HG03520 (cell line): Measurements from ENCODE around the gene HS1BP3.

Experiments used
- ATAC-seq: cut with Tn5 transposase; IDR thresholded peaks from one replicate; pipeline ENCODE4 v1.9.1; 2021; ENCODE audit warnings: mild to moderate bottlenecking, moderate library complexity; ENCODE audit not compliant: unreplicated experiment

The HS1BP3 gene

DNA sequence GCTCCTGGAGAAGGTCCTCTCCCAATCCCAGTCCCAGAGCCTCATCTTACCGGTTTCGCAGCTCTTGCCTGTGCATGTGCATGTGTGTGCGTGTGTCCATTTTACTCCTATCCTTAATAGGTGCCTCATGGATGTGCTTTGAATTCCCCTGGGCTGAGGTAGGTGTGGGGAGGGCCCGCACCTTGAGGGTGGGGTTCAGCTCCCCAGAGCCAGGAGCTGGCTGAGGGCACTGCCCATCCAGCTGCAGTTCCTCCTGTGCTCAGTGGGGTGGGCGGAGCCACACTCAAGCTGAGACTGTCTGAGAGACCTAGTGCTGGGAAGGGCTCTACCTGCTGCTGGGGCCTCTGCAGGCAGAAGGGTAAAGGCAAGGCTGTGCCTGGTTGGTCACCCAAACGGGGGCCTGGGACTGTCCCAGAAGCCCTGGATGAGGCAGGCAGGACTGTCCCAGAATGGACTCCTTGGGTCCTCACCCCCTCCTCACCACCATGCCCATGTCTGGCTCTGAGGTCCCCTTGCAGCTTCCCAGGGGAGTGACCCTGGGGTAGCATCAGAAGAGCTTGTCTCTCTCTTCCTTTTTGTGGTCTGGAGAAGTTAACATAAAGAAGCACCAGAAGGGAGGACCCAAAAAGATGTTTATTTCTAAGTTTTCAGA lies 24.9 kb upstream of the HS1BP3 start:
- peak; percentile 70 for ATAC-seq

DNA sequence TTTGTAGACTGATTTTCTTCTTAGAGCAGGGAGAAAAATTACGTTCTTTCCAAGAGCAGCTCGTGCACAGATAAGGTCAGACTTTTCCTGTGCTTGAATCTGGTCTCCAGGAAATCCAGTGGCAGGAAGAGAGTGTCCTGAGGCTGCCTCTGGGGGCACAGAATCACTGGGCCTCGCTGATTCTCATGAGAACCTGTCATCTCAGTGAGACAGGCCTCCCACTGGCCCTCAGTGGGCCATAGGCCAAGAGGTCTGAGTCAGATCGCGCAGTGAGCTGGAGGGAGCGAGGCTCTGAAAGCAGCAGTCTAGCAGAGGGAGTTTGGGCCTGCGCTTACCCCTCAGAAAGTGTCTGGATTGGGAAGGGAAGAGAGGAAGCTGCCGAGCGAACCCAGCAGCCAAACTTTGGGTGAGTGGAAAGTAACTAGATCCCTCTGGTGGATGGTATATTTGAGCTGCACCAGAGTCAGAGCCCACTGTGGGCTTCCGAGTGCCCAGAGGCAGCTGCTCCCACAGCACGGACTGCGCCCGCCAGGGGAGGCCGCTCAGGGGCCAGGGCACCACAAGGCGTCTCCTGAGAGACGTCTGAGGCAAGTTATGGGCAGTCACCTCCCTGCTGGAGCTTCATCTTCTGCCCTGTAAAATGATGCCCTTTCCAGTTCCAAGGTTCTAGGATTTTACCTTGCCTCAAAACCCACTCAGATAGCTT lies 24.2 kb upstream of the HS1BP3 start:
- ATAC-seq, result no peak

DNA sequence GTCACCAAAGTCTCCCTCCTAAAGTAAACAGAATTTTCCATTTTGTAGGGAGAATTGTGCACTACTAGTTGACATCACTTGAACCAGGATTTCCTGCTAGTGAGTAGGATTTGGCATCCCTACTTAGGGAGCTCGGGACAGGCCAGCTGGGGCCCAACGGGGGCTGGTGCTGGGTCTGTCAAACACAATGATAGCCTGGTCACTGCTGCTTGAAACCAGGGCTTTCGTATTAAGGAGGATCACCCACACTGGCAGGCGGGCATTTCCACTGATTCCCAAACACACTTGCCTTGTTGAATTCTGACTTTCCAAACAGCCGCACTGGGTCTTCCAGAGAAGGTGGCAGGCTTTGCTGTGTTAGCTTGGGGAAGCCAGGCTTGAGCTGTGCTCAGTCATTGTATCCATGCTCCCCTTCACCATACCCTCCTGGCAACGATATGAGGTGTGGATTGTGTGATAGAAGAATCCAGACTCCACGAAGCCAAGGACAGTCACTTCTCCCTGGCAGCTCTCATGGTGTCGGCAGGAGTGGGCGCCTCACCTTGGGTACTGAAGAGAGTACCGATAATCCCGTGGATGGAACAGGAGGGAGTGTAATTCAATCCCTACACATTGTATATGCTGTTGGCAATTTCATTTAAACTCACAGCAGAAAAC lies 23.5 kb upstream of the HS1BP3 start:
- ATAC-seq, result no peak

DNA sequence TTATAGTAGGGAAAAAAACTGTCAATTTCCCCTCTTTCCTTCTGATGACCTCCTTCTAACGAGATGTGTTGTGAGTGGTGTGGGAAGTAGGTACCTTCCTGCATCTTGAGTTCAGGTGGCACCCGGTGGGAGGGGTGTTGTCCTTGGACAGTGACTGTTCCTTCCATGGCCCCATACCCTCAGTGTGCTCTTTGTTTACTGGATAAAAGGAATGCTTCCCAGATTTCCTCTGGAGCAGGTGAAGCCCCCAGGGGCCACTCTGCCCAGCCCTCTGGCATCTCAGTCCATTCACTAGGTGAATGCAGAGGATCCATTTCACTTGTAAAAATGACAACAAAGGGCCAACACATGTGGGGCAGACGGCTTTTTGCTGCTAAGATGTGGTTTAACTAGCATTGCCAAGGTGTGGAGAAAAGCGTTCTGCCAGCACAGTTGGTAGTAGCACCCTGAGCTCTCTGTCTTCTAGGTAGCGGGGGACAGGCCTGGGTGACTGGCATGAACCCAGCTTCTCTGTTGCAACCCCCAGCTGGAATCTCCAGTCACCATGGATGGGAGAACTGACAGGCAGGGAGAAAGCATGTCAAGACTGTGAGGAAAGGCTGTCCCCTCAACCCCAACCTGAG lies 22.9 kb upstream of the HS1BP3 start:
- ATAC-seq, result no peak

DNA sequence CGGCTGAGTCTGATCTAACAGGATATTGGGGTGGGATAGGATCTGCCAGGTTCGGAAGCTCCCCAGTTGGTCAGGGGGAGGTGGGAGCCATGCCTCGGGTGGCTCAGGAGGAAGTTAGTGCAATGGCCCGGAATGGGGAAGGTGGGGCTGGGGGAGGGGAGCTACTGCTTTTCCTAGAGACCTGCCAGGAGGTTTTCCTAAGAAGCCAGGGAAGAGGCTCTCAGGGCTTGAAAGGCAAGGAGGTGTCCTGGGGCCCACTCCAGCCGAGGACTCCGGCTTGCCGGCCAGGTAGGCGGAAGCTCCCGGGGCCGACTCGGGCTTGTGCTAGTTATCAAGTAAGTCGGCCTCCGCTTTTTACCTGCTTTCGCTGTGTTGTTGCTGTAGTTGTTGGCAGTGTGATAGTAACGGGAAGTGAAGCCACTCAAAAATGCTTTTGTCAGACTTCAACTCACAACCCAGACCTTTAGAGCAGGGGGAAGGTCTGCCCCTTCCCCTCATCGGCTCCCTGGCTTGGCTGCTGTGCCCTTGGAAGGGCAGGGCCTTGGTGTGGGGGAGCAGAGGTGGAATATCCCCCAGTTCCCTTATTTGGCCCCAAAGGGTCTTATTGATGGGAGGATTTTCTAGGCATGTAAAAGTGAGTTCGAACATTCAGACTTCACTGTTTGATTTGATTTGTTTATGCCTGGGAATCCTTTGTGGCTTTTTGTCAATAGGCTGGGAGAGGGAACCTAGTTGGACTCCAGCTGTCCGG lies 21.5 kb upstream of the HS1BP3 start:
- ATAC-seq, result no peak

DNA sequence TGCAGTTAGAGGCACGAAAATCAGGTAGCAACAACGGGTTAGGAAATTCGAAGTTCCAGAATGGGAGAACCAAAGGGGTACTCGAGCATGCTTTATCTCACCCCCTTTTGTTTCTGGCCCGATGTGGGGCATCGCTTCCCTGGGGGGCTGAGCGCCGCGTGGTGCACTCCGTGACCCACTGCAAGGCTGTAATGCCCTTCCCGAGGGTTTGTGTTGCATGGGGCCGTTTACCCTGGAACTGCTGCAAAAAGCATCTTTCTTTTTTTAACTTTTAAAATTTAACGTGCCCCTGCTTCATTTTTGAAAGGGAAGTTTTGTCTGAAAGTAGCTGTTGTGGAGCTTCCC lies 20.8 kb upstream of the HS1BP3 start:
- ATAC-seq, result no peak

DNA sequence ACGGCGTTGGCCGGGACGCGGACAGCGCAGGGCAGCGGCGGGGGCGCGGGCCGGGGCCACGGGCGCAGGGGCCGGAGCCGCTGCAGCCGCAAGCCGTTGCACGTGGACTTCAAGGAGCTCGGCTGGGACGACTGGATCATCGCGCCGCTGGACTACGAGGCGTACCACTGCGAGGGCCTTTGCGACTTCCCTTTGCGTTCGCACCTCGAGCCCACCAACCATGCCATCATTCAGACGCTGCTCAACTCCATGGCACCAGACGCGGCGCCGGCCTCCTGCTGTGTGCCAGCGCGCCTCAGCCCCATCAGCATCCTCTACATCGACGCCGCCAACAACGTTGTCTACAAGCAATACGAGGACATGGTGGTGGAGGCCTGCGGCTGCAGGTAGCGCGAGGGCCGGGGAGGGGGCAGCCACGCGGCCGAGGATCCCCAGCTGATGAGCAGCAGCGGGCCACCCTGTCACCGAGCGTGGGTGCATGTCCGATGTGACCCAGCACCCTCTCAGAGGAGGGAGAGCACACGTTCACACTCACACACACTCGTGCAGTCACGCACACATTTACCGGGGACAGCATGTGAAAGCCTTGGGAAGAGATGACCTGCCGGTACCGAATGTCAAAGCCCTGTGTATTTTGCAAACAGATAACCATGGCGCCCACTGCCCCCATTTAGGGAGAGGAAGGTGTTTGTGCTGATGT lies 20.3 kb upstream of the HS1BP3 start:
- no peak for ATAC-seq

DNA sequence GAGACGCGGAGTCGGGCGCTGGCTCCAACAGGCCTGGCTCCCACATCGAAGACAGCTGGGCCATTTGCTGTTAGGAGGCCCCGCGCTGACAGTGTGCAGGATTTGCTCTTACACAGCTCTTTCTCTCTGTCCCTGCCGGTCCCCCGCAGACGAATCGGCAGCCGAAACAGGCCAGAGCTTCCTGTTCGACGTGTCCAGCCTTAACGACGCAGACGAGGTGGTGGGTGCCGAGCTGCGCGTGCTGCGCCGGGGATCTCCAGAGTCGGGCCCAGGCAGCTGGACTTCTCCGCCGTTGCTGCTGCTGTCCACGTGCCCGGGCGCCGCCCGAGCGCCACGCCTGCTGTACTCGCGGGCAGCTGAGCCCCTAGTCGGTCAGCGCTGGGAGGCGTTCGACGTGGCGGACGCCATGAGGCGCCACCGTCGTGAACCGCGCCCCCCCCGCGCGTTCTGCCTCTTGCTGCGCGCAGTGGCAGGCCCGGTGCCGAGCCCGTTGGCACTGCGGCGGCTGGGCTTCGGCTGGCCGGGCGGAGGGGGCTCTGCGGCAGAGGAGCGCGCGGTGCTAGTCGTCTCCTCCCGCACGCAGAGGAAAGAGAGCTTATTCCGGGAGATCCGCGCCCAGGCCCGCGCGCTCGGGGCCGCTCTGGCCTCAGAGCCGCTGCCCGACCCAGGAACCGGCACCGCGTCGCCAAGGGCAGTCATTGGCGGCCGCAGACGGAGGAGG lies 19.6 kb upstream of the HS1BP3 start:
- ATAC-seq, result no peak

DNA sequence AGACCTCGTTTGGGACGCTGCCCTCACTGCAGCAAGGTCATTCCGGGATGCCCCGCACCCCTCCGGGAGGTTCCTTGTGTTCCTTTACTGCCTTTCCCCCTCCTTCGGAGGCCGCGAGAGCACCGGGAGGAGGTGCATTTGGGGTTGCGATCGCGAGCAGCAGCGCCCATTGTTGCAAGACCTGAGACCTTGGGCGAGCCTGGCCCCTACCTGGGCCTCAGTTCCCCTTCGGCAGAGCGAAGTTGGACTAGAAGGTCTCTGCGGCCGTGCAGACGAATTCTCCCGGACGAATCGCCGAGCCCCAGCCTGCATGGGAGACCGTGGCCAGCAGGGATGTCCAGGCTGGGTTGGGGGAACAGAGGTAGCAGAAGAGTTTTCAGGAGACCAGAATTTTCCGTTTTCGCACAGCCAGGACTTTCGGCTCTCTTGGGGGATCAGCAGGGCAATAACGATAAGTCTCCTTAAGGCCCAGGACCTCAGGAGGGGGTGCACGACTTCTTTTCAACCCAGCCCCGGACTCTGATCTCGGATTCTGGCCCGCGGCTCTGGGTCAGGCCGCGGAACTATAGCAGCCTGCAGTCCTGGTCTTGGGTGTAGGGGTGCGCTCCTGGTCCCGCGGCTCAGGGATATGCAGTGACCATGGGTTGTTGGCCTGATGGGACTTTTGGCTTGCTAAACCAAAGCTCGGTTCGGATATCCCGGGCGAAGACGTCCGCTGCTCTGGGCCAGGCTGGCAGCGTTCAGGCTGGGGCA lies 18.8 kb upstream of the HS1BP3 start:
- ATAC-seq, result no peak

DNA sequence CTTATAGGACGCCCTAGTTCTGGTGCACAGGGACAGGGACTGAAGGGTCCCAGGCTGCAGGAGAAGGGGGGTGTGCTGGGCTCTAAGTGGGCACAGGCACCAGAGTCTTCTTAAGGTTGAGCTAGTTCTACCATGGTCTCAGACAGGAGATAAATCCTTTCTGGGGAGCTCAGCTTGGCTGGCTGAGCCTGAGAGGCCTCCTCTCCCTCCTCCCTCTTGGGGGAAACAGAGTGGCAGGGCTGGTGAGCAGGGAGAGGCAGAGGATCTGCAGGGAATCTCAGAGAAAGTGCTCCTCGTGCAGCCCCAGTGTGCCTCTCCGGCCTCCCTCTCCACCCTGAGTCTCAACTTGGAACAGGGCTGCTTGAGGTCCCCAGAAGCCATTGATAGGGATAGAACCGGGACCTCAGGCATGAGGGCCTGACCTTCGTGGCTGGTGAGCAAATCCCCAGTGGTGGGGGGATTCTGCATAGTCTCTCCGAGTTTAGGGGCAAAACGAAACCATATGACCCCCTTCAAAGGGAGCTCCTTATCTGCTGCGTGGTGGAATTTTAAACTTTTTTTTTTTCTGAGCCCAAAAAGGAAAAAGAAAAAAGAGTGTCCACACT lies 18.1 kb upstream of the HS1BP3 start:
- no peak for ATAC-seq

DNA sequence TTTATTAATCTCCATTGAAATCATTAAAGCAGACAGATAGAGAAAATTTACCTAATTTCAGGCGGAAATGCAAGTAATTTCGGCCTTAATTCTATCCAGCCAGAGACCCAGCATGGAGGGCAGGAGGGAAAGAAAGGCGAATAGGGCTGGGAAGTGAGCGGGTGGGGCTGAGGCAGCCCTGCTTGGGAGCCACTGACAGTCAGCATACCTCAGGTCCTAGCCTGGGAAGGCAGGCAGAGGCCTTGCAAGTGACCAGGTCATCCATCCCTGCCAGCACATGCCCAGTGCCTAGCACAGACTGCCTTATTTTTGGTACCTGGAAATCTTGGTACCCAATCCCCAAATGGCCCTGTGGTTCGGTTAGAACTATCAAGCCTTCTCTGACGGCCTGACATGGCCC lies 17.6 kb upstream of the HS1BP3 start:
- ATAC-seq, result no peak

DNA sequence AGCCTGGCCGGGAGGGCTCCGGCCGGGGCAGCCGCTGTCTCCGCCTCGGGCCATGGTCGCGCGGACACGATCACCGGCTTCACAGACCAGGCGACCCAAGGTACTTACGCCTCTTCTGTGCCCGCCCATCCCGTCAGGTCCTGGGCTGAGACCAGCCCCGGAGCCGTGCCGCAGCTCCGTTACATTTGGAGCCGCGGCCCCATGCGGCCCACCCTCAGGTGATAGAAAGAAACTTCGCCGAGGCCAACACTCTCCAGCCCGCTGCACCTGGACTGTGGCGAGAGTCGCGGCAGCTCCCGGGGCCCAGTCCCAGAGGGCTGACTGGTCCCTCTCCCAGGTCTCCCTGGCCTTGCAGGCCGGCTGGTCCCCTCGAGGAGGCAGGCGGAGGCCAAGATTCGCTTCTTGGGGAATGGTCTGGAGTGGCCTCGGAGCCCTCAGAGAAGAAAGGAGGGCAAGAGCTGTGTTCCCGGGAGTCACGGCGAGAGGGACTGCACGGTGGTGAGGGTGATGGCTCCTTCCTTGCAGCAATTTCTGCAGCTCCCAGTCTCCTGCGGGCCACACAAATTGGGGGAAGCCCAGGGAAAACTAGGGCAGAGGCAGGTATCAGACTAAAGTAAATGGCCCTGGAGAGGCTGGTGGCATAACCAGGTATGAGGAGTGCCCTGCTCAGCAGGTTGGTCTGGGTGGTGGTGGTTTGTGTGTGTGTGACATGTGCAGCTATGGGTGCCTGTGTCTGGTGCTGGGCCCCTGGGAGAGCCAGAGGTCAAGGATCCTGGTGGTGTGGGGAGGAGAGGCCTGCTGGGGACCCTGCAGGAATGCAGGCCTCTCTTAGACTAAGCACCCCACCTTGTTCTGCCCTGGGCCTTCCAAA lies 16.9 kb upstream of the HS1BP3 start:
- ATAC-seq, result no peak

DNA sequence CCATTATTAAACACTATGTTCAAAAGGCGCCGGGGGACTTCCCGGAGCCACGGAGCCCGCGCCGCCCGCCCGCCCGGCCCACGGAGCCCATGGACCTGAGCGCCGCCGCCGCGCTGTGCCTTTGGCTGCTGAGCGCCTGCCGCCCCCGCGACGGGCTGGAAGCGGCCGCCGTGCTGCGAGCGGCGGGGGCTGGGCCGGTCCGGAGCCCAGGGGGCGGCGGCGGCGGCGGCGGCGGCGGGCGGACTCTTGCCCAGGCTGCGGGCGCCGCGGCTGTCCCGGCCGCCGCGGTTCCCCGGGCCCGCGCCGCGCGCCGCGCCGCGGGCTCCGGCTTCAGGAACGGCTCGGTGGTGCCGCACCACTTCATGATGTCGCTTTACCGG lies 16.2 kb upstream of the HS1BP3 start:
- ATAC-seq, result no peak

DNA sequence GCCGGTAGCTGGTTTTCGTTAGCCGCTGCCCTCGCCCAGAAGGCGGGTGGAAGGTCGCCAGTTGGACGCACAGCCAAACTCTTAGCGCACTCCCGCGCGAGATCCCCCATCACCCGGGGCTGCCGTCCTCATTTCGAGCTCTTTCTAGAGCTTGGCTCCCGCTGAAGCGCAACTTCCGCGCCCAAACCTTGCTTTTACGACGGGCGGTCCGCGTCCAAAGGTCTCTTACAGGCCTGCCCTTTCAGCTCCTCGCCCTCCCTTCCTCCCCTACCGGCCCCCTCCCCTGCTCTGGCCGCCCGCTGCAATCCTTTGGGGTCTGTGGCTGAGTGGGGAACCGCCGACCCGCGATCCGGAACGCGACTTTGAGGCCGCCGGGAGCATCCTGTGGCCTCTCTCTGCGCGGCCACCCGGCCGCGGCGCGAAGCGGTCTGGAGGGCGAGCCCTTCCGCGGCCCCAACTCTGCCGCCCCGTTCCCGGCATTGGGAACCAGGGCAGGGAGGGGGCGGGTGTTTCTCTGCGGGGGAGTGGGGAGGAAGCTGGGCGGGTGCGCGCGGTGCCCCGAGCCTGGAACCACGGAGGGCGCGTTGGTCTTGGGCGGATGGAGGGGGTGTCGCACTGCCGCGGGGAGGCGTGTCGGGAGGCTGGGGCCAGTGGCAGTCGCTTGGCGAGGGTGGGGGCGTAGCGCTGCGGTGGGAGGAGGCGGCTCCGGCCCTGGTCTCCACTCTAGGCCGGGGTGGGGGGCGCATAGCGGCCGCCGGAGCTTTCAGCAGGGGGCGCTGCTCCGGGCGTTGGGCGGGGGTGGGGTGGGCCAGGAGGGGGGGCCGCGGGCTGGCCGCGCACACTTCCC lies 15.6 kb upstream of the HS1BP3 start, which contains the start of gene GDF7:
GDF7 (plus strand) TSS at position 841 of the 847 bp plus-strand sequence. CDS start 96 bp downstream, outside the sequence.
- ATAC-seq, result no peak

DNA sequence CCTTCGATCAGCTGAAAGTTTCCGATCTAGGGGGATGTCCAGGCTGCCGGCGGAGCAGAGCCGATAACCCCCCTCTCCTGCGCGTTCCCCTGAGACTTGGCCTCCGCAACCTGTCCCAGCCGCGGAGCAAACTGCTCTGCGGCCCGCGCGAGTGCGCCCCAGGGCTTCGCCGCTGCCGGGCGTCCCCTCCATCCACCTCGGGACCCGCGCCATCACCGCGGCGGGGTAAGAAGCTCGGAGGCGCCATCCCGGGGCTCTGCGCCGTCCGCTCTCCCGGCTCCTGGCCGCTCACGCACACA lies 15.1 kb upstream of the HS1BP3 start:
- ATAC-seq, result no peak

DNA sequence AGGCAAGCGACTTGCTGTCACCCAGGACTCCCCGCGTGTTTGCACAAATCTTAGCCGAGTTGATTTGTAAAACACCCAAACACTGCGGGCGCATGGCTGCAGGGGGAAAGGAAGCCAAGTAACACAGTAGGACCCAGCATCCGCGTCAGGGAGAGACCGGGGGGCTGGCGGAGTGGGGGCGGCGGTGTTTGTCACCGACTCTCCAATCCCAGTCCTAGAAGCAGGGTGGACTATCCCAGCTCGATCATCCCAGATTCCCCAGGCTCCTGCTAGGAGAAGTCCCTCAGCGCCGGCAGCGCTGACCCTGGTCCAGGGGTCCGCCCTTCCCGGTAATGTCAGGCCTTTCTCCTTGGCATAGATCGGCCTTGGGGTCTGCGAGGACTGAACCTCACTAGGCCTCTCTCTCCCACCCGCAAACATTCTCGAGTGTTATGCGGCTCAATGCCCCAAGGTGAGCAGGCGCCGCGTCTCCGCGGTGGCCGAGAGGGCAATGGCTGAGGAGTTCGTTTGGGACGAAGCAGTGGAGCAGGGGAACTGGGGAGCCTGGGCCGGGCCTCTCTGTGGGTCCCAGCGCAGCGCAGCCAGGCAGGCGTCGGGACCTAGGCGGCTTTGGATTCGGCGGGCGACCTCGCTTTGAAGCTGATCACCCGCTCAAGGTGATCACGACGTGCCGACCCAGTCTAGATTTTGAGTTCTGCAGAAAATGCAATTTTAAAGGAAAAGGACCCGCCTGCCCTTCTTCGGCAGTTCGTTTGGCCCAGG lies 14.5 kb upstream of the HS1BP3 start:
- ATAC-seq, result no peak
